ENCODE results near the gene CAPS. TPM values are rescaled to one million over a fixed set of nuclear protein-coding genes. Genes with fewer than 3 reads are reported as not detected.

CAPS gene
- total RNA-seq, 4 donors from 2014 or later: 67.5 to 95.0 (median 77.4) TPM

- H3K9me3 ChIP-seq: no peaks in the 10 kb centered on the region
- H3K4me3 ChIP-seq: no peak overlapping the region
- H3K27ac ChIP-seq: peak overlapping the region in 3 of 4 donors; percentile 74 to 92 (median 85)
- DNase-seq (ENCODE audit: low spot score in 2 of 2): no peak
- peaks cover 0 to 99% (median 75%) of the 10 kb centered on the region in 4 donors for H3K4me1 ChIP-seq
- TF ChIP-seq EP300 (IDR thresholded peaks at IDR 0.05) (no peak), POLR2A (IDR thresholded peaks at IDR 0.05) (no peak), CTCF (IDR thresholded peaks at IDR 0.05) (no peak)
- H3K36me3 ChIP-seq: no peaks in the 10 kb centered on the region
- 65 to 68% methylated on average over 18 of the region's 18 CpGs for WGBS, 2 donors
- no peaks in the 10 kb centered on the region for H3K27me3 ChIP-seq
Observed at GRCh38 chr19:5952193-5953029, 38.4 kb downstream of the CAPS start.

GRCh38 chr19:5953030-5953589, 39.1 kb downstream of the CAPS start:
- Histone ChIP-seq H3K9me3 (no peaks in the 10 kb centered on the region), H3K4me3 (no peak overlapping the region), H3K36me3 (no peaks in the 10 kb centered on the region), H3K27me3 (no peaks in the 10 kb centered on the region), H3K4me1 (peaks cover 0 to 98% (median 69%) of the 10 kb centered on the region in 4 donors), H3K27ac (peak overlapping the region in 3 of 4 donors; percentile 74 to 92 (median 85))
- TF ChIP-seq CTCF (IDR thresholded peaks at IDR 0.05) (no peak), POLR2A (IDR thresholded peaks at IDR 0.05) (no peak), EP300 (IDR thresholded peaks at IDR 0.05) (no peak)
- 48 to 56% methylated on average over 5 of the region's 5 CpGs for WGBS, 2 donors
- DNase-seq (ENCODE audit: low spot score in 2 of 2): no peak

DNA sequence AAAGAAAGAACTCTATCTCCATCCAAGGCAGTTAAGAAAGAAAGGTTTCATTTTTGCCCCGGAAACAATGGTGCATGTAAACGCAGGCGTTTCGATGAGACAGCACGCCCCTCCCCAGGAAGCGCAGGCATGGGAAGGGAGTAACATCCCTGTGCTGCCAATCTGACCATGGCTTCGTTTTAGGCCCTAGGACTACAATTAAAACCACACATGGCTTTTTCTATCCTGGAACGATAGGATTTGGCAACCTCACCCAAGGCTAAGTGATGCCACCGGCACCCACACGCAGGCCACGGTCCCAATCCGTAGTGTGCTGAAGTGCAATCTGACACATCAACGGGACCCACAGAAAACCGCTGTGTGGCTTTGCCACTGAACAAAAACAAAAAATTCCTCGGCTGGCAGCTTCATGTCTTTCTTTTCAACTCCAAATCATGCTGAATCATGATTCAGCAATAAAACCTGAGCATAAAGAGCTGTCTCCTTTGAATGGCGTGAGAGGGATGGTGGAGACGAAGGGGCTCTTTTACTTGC, 39.7 kb downstream of the CAPS start:
- Histone ChIP-seq H3K4me3 (no peak overlapping the region), H3K4me1 (peaks cover 0 to 97% (median 66%) of the 10 kb centered on the region in 4 donors), H3K9me3 (no peaks in the 10 kb centered on the region), H3K27ac (peak overlapping the region; percentile 28 to 92 (median 80)), H3K36me3 (no peaks in the 10 kb centered on the region), H3K27me3 (no peaks in the 10 kb centered on the region)
- 31 to 40% methylated on average over 17 of the region's 17 CpGs for WGBS, 2 donors
- no peak for DNase-seq (ENCODE audit: low spot score in 2 of 2)
- no peak for TF ChIP-seq POLR2A (IDR thresholded peaks at IDR 0.05)
- no peak for TF ChIP-seq CTCF (IDR thresholded peaks at IDR 0.05)
- peak in 1 of 2 donors; percentile 5 for TF ChIP-seq EP300 (IDR thresholded peaks at IDR 0.05)

- H3K27me3 ChIP-seq: no peaks in the 10 kb centered on the region
- no peak overlapping the region for H3K4me3 ChIP-seq
- no peak for TF ChIP-seq CTCF (IDR thresholded peaks at IDR 0.05)
- TF ChIP-seq POLR2A (IDR thresholded peaks at IDR 0.05): no peak
- TF ChIP-seq EP300 (IDR thresholded peaks at IDR 0.05): no peak
- DNase-seq (ENCODE audit: low spot score in 2 of 2): no peak
- no peaks in the 10 kb centered on the region for H3K9me3 ChIP-seq
- H3K27ac ChIP-seq: peak overlapping the region; percentile 28 to 92 (median 80)
- peaks cover 0 to 97% (median 66%) of the 10 kb centered on the region in 4 donors for H3K4me1 ChIP-seq
- WGBS, 2 donors: 44 to 45% methylated on average over 6 of the region's 6 CpGs
- H3K36me3 ChIP-seq: no peaks in the 10 kb centered on the region
Observed at GRCh38 chr19:5954293-5954692, 40.2 kb downstream of the CAPS start.

GRCh38 chr19:5955636-5955935, 41.5 kb downstream of the CAPS start:
- Histone ChIP-seq H3K36me3 (no peaks in the 10 kb centered on the region), H3K27ac (peak overlapping the region in 2 of 4 donors; percentile 16 to 92), H3K4me3 (no peak overlapping the region), H3K4me1 (peaks cover 6 to 97% (median 70%) of the 10 kb centered on the region in 4 donors), H3K9me3 (no peaks in the 10 kb centered on the region), H3K27me3 (no peaks in the 10 kb centered on the region)
- 54 to 55% methylated on average over 3 of the region's 3 CpGs for WGBS, 2 donors
- TF ChIP-seq EP300 (IDR thresholded peaks at IDR 0.05): no peak
- TF ChIP-seq CTCF (IDR thresholded peaks at IDR 0.05): no peak
- no peak for TF ChIP-seq POLR2A (IDR thresholded peaks at IDR 0.05)
- DNase-seq (ENCODE audit: low spot score in 2 of 2): no peak

Data from tibial nerve (tissue), 4 donors.